ENCODE results near the gene PAQR5. TPM values are rescaled to one million over a fixed set of nuclear protein-coding genes. Genes with fewer than 3 reads are reported as not detected.

Gene PAQR5
- total RNA-seq, 4 donors from 2014 or later = 4.2 to 16.4 (median 6.8) TPM

- intact Hi-C loops (cut with DNase I; ENCODE audit: low total_unique reads) = no loop called here
- TF ChIP-seq POLR2A (IDR thresholded peaks at IDR 0.05) (no peak), CTCF (IDR thresholded peaks at IDR 0.05) (no peak)
- WGBS, 2 donors = 97 to 100% methylated on average over 1 of the region's 1 CpG
- H3K4me3 ChIP-seq (ENCODE audit: low read depth, poor library complexity, severe bottlenecking) = no peak overlapping the region
- DNase-seq (ENCODE audit: low spot score in 2 of 2) = no peak
Observed at GRCh38 chr15:69424748-69425413, 126.2 kb downstream of the PAQR5 start.

DNA sequence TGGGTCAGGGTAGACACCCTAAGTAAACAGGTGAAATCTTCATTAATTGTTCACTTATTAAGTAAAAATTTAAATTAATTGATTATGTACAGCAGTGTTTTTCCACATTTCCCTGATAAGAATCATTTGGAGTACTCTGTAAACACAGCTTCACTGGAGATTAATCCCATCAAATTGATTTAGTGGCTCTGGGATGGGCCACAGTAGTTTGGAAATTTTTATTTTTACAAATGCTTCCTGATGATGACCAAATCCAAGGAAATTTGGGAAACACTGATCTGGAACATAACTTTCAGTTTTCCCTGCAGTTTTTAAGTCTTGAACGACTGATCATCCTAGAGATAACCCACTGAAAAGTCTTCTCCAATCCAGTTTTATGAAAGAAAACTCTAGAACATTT lies 135.1 kb downstream of the PAQR5 start:
- TF ChIP-seq POLR2A (IDR thresholded peaks at IDR 0.05) (no peak), CTCF (IDR thresholded peaks at IDR 0.05) (no peak)
- H3K4me3 ChIP-seq (ENCODE audit: low read depth, poor library complexity, severe bottlenecking) = no peak overlapping the region
- intact Hi-C loops (cut with DNase I; ENCODE audit: low total_unique reads) = no loop called here
- 86 to 92% methylated on average over 1 of the region's 1 CpG for WGBS, 2 donors
- no peak for DNase-seq (ENCODE audit: low spot score in 2 of 2)

- intact Hi-C loops (cut with DNase I; ENCODE audit: low total_unique reads) = no loop called here
- H3K4me3 ChIP-seq (ENCODE audit: low read depth, poor library complexity, severe bottlenecking) = no peak overlapping the region
- WGBS, 2 donors = 83 to 84% methylated on average over 5 of the region's 5 CpGs
- TF ChIP-seq POLR2A (IDR thresholded peaks at IDR 0.05) = no peak
- TF ChIP-seq CTCF (IDR thresholded peaks at IDR 0.05) = no peak
- no peak for DNase-seq (ENCODE audit: low spot score in 2 of 2)
Observed at GRCh38 chr15:69434238-69434637, 135.5 kb downstream of the PAQR5 start.

- TF ChIP-seq CTCF (IDR thresholded peaks at IDR 0.05) = no peak
- TF ChIP-seq POLR2A (IDR thresholded peaks at IDR 0.05) = no peak
- intact Hi-C loops (cut with DNase I; ENCODE audit: low total_unique reads) = no loop called here
- WGBS, 2 donors = 96 to 98% methylated on average over 17 to 18 of the region's 18 CpGs
- no peak for DNase-seq (ENCODE audit: low spot score in 2 of 2)
- H3K4me3 ChIP-seq (ENCODE audit: low read depth, poor library complexity, severe bottlenecking) = no peak overlapping the region
Observed at GRCh38 chr15:69434679-69435078, 136.0 kb downstream of the PAQR5 start.

- no peak for DNase-seq (ENCODE audit: low spot score in 2 of 2)
- no peak overlapping the region for H3K4me3 ChIP-seq (ENCODE audit: low read depth, poor library complexity, severe bottlenecking)
- WGBS, 2 donors = 97 to 98% methylated on average over 4 of the region's 4 CpGs
- TF ChIP-seq CTCF (IDR thresholded peaks at IDR 0.05) (no peak), POLR2A (IDR thresholded peaks at IDR 0.05) (no peak)
- intact Hi-C loops (cut with DNase I; ENCODE audit: low total_unique reads) = no loop called here
Observed at GRCh38 chr15:69435985-69436384, 137.3 kb downstream of the PAQR5 start.

DNA sequence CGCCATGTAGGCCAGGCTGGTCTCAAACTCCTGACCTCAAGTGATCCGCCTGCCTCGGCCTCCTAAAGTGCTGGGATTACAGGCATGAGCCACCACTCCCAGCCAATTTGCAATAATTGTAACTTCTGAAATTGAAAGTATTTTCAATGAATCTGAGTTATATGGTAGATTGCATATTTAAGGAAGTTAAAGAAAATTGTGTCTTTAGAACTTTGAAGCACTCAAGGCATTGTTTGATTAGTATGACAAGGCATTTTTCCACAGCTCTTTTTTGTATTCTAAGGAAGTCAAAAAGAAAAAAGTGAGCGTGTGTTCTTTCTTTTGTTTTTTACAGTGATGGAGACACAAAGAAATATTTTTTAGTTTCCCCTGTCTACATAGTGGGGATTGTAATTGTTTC lies 138.2 kb downstream of the PAQR5 start:
- 92 to 98% methylated on average over 4 of the region's 4 CpGs for WGBS, 2 donors

More for the DNA sequence above, 138.2 kb downstream of the PAQR5 start:
- DNase-seq (ENCODE audit: low spot score in 2 of 2) = no peak
- TF ChIP-seq POLR2A (IDR thresholded peaks at IDR 0.05) (no peak), CTCF (IDR thresholded peaks at IDR 0.05) (no peak)
- intact Hi-C loops (cut with DNase I; ENCODE audit: low total_unique reads) = no loop called here
- H3K4me3 ChIP-seq (ENCODE audit: low read depth, poor library complexity, severe bottlenecking) = no peak overlapping the region

Data from lower leg skin (tissue), 4 donors.